OCI-LY1 (cell line): ENCODE measurements around the gene ELF4.

Experiments used
- CTCF ChIP-seq: fragments of 200-600 bp; sonication (generic), shearing (Covaris generic); IDR thresholded peaks from 2 replicates; pipeline ENCODE4 v1.5.1; 2017; ENCODE audit warnings: mild to moderate bottlenecking, antibody characterized with exemption, low read length, moderate library complexity, mixed read lengths
- EZH2 ChIP-seq: fragments of 200-600 bp; sonication (generic), shearing (Covaris generic); IDR thresholded peaks from 2 replicates; pipeline ENCODE4 v1.8.0; 2017; ENCODE audit warnings: borderline replicate concordance, mixed run types, mild to moderate bottlenecking, antibody characterized with exemption, low read length, moderate library complexity, mixed read lengths

GRCh38 chrX:130048686-130049222 lies 61.5 kb downstream of the ELF4 start:
- TF ChIP-seq EZH2 (no peak), CTCF (no peak)
